HG03064 (cell line): Measurements from ENCODE around the gene SMARCE1.

Experiments used
- ATAC-seq: cut with Tn5 transposase; IDR thresholded peaks from one replicate; pipeline ENCODE4 v1.9.1; 2021; ENCODE audit warnings: low read depth; ENCODE audit not compliant: unreplicated experiment

The SMARCE1 gene

GRCh38 chr17:40646791-40647623, 611 bp downstream of the SMARCE1 start:
- peak; percentile 12 for ATAC-seq

- ATAC-seq: no peak
These were observed 1.7 kb downstream of the SMARCE1 start for GRCh38 chr17:40645943-40646342.

- ATAC-seq: no peak
These were observed 2.3 kb downstream of the SMARCE1 start for GRCh38 chr17:40645291-40645690.

- no peak for ATAC-seq
These were observed 9.7 kb downstream of the SMARCE1 start for GRCh38 chr17:40637931-40638330.

- ATAC-seq: no peak
These were observed 13.7 kb downstream of the SMARCE1 start for GRCh38 chr17:40633871-40634270.

GRCh38 chr17:40632216-40632615, 15.4 kb downstream of the SMARCE1 start:
- no peak for ATAC-seq

- no peak for ATAC-seq
These were observed 17.8 kb downstream of the SMARCE1 start for GRCh38 chr17:40629842-40630241.

- ATAC-seq: no peak
These were observed 22.3 kb downstream of the SMARCE1 start for GRCh38 chr17:40625311-40625710.

- no peak for ATAC-seq
These were observed 24.0 kb downstream of the SMARCE1 start for GRCh38 chr17:40623419-40624210.

GRCh38 chr17:40622509-40622928, 25.1 kb downstream of the SMARCE1 start:
- no peak for ATAC-seq

- no peak for ATAC-seq
These were observed 26.0 kb downstream of the SMARCE1 start for GRCh38 chr17:40621578-40621977.

GRCh38 chr17:40621019-40621418, 26.6 kb downstream of the SMARCE1 start:
- ATAC-seq: no peak

GRCh38 chr17:40618754-40619625, 28.6 kb downstream of the SMARCE1 start:
- ATAC-seq: no peak

GRCh38 chr17:40617678-40618240, 29.9 kb downstream of the SMARCE1 start:
- no peak for ATAC-seq

- no peak for ATAC-seq
These were observed 31.0 kb downstream of the SMARCE1 start for GRCh38 chr17:40616592-40616991.

- no peak for ATAC-seq
These were observed 31.7 kb downstream of the SMARCE1 start for GRCh38 chr17:40615841-40616476.

GRCh38 chr17:40615068-40615840, 32.4 kb downstream of the SMARCE1 start:
- ATAC-seq: no peak

- ATAC-seq: no peak
These were observed 33.1 kb downstream of the SMARCE1 start for GRCh38 chr17:40614431-40615067.
